Fibroblast of villous mesenchyme (primary cell): ENCODE data around the gene ZNF521. TPM values are rescaled to one million over a fixed set of nuclear protein-coding genes. Genes with fewer than 3 reads are reported as not detected.

ENCODE experiments used
- DNase-seq: peaks from one replicate; pipeline ENCODE4 v3.0.0-alpha.2; 2010; ENCODE audit warnings: low read depth
- H3K4me3 ChIP-seq: 2 replicates; pipeline ENCODE4 v1.5.1; 2011; ENCODE audit warnings: low read depth, mild to moderate bottlenecking, low read length
- CTCF ChIP-seq: IDR thresholded peaks from 2 replicates; pipeline ENCODE4 v1.5.1; 2012; ENCODE audit warnings: low read depth, mild to moderate bottlenecking, low read length; ENCODE audit not compliant: insufficient read depth
- total RNA-seq: library from RNA; depleted of rRNA; stranded (reverse); fragments of >200 nt; gene quantifications from 2 replicates; pipeline ENCODE4 v1.2.3, GENCODE V29; 2012

Gene ZNF521
- total RNA-seq, 1 donor = 4.7 TPM

DNA sequence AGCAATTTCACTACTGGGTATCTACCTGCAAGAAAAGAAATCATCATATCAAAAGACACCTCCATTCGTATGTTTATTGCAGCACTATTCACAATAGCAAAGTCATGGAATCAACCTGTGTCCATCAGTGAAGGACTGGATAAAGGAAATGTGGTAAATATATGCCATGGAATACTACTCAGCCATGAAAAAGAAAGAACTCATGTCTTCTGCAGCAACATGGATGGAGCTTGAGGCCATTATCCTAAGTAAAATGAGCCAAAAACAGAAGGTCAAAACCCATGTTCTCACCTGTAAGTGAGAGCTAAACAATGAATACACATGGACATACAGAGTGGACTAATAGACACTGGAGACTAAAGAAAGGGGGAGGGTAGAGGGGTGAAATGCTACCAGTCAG, 322.2 kb downstream of the ZNF521 start:
- no peak overlapping the region for H3K4me3 ChIP-seq
- no peak for DNase-seq
- TF ChIP-seq CTCF = no peak

GRCh38 chr18:25019931-25020330, 332.0 kb downstream of the ZNF521 start:
- DNase-seq = no peak
- TF ChIP-seq CTCF = no peak
- no peak overlapping the region for H3K4me3 ChIP-seq

- no peak for TF ChIP-seq CTCF
- no peak for DNase-seq
Observed at GRCh38 chr18:25019086-25019860, 332.7 kb downstream of the ZNF521 start.

GRCh38 chr18:25016666-25017065, 335.3 kb downstream of the ZNF521 start:
- no peak overlapping the region for H3K4me3 ChIP-seq
- no peak for TF ChIP-seq CTCF
- DNase-seq = no peak

More at GRCh38 chr18:25019086-25019860, 332.7 kb downstream of the ZNF521 start:
- H3K4me3 ChIP-seq = no peak overlapping the region

DNA sequence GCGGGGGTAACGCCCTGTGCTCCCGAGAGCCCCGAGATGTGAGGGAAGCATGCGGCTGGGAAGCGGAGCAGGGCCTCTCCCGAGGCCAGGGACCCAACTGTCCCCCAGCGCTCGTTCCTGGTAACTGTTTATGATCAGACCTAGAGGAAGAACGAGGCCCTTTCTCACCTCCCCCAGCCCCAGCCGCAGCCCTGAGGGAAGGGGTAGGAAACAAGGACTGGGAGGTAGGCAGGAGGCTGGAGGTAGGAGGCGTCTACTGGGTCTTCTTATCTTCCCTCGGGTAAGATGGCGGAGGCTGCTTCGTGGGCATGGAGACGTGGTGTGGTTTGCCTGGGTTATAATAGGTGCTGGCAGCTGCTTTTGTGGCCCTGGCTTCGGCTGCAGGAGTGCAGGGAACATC, 335.8 kb downstream of the ZNF521 start:
- DNase-seq = no peak
- TF ChIP-seq CTCF = no peak
- no peak overlapping the region for H3K4me3 ChIP-seq
